Endometrial microvascular endothelial cells (primary cell): ENCODE measurements around the gene RSU1. TPM values are rescaled to one million over a fixed set of nuclear protein-coding genes. Genes with fewer than 3 reads are reported as not detected.
"Not testable (repeated sequence)": the region's sequence is repeated elsewhere in the genome, so short reads cannot be mapped to it uniquely, and the experiment has no call there.

Experiments
- in situ Hi-C: cut with HindIII; loops from 2 replicates; pipeline ENCODE4 v1.10.0; 2017; ENCODE audit warnings: low sequenced_read_pairs, low pct_unique_long_range_greater_than_20kb; ENCODE audit errors: inconsistent ontology term
- total RNA-seq: library from RNA; depleted of rRNA; stranded (reverse); fragments of >200 nt; gene quantifications from one replicate; pipeline ENCODE4 v1.2.3, GENCODE V29; 2015; ENCODE audit errors: inconsistent ontology term

RSU1 gene
- total RNA-seq, 1 donor from 2014 or later: 124 TPM

DNA sequence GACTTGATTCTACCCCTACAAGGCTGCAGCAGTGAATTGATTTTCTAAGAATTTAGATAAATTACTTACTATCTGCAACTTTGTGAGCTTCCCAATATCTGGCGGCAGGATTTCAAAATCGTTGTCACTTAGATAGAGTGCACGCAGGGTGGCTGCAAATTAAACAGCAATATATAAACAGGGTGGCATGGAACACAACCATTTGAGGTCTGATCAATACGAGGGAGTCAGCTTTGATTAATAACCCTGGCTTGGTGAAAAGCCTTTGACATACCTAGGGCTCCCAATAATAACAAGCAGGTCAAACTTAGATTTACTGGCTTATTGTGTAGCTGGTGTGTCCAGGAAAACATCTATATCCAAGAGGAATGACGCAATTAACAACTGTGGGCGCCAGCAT lies 64.4 kb downstream of the RSU1 start:
- in situ Hi-C loops: not testable (repeated sequence)

- in situ Hi-C loops: no loop called here
Observed at GRCh38 chr10:16752099-16752498, 65.1 kb downstream of the RSU1 start.

DNA sequence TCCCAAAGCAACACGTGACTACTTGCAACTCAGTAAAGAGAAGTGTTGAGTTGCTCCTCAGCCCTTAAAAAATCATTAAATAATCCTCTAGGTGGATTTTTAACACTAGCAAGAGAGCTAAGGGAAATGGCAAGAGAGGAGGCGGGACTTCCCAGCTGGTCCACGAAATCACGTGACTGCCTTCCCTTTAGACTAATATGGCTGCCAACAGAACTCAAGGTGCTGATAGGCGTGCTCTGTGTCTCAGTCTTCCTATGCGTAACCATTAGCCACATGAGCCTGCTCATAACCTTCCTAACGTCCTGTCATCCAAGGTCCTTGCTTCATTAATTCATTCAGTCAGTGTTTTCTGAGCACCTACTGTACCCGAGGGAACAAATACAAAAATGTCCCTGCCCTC lies 66.0 kb downstream of the RSU1 start:
- in situ Hi-C loops: no loop called here

GRCh38 chr10:16750461-16750860 lies 66.8 kb downstream of the RSU1 start:
- in situ Hi-C loops: no loop called here

GRCh38 chr10:16748749-16749148 lies 68.5 kb downstream of the RSU1 start:
- in situ Hi-C loops: no loop called here

DNA sequence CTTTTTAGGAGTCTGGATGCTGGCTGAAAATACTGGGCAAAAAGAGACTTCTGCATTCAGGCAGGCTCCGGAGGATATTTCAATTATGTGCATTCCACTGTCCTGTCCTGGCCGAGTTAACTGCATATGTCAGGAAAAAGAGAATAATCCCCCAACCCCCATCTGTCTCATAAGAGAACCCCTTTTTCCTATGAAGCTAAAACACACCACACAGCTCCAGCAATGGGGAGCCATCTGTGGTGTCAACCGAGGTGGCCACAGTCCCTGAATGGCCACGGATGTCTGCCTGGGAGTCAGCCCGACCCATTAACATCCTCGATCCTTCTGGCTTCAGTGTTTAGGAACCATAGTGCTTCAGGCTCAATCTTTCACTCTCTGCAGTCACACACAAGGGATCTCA lies 70.4 kb downstream of the RSU1 start:
- in situ Hi-C loops: no loop called here

GRCh38 chr10:16745061-16745460 lies 72.2 kb downstream of the RSU1 start:
- in situ Hi-C loops: no loop called here

DNA sequence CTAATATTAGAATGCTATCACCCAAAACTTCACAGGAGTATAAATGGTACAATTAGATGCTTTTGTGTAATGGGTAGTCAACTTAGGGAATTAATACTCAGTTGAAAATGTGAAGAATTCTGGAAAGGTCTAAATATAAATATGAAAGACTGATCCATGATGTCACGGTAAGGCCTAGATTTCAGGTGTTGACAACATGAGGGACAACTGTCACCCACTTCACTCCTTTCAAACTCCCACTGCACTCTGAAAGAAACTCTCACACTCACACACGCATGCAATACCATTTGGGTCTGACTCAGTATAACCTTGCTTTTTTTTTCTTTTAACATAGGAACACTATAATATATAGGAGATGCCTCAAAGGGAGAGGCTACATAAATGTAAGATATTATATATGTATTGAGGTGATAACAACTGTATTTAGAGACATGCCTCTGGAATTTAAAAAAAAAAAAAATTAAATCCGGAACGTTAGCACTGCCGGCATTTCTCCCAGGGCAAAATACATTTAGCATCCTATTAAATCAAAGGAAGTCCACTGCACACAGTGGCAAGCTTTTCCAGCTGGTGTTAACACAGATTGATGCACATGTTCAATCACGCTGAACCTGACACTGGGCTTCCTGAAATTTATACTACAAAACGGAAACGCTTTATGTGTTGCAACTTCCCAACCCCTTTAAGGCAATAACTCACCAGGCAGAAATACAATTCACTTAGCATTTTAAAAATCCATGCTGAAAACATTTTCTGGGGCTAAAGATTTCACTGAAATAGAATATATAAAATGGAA lies 74.9 kb downstream of the RSU1 start:
- in situ Hi-C loops: no loop called here

GRCh38 chr10:16741540-16741939 lies 75.7 kb downstream of the RSU1 start:
- in situ Hi-C loops: no loop called here

DNA sequence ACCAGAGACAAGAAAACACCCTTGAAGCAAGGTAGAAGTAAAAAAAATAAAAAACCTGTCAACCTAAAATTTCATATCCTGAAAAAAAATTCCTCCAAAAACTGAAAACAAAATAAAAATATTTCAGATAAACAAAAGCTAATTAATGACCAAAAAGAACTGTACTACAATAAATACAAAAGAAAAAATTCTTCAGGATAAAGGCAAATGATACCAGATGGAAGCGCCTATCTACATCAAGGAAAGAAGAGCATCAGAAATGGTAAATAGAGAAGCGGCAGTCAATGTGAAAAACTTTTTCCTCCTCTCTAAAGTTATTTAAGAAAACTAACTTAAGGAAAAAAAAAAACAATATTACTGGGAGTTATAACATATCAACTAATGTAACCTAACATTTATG lies 79.8 kb downstream of the RSU1 start:
- in situ Hi-C loops: no loop called here

- in situ Hi-C loops: no loop called here
Observed at GRCh38 chr10:16735671-16736070, 81.6 kb downstream of the RSU1 start.

GRCh38 chr10:16732376-16732775 lies 84.8 kb downstream of the RSU1 start:
- in situ Hi-C loops: no loop called here

- in situ Hi-C loops: no loop called here
Observed at GRCh38 chr10:16728266-16728665, 89.0 kb downstream of the RSU1 start.

DNA sequence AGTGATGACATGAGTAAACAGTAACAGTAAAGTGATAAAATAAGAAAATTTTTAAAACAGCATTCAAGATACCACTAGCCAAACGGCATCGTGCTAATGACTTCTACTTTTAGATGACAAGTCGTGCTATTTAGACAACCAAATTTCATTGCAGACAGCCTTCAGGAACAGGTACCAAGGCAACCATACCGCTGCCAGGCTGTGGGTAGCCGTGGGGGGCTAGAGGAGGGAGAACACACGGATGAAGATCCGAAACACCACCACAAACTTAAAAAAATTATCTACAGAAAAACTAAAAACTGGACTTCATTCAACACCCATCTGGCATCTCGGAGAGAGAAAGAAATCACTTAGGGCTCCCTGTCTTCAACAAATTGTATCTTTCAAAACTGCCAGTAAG lies 89.6 kb downstream of the RSU1 start:
- in situ Hi-C loops: no loop called here

DNA sequence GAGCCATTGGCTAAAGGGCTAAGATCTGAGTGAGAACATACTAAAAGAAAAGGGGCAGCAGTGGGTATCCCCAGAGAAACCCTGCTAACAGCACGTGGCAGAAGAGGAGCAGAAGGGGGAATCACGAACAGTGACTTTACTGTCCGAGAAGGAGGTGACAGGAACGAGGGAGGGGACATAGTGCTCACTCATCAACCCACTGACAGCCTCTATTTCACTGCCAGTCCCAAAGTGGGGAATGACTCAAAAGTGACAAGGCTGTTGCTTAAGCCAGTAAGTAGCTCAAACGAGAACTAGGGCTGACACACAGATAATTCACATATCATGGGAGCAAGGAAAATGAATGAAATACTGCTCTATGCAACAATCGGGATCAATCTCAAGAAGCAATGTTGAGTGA lies 92.7 kb downstream of the RSU1 start:
- in situ Hi-C loops: no loop called here

- in situ Hi-C loops: no loop called here
Observed at GRCh38 chr10:16720812-16721211, 96.4 kb downstream of the RSU1 start.

DNA sequence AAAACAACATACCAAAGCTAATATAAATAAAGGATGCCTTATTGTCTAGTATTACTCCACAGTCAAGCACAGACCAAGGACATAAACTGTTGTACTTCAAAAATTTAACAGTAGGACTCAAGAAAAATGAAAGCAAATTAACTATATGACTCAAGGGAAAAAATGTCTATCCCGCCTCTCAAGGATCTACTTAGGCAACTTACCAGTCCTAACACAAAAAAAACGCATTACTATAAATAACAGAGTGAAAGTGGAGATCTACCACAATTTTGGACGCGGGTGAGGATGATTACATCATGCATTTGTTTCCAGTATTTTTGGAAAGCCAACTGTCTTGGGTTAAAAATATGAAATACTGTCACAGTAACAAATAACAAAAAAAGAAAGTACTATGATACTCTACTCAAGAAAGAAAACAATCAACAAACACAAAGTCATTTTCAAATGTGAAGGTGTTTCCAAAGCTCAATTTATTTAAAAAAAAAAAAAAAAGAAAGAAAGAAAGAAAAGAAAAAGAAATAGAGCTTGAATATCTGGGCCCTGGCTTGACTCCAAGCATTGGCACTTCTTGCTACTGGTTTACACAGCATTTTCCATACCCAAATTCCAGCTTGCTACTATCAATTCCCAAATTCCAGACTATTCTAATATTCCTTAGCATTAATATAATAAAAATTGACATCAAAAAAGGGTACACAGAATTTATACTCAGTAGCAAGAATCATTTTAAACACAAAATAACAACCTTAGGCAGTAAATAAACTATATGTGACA lies 99.4 kb downstream of the RSU1 start:
- in situ Hi-C loops: no loop called here

- in situ Hi-C loops: no loop called here
Observed at GRCh38 chr10:16716051-16716450, 101.2 kb downstream of the RSU1 start.

GRCh38 chr10:16713290-16713689 lies 103.9 kb downstream of the RSU1 start:
- in situ Hi-C loops: no loop called here

DNA sequence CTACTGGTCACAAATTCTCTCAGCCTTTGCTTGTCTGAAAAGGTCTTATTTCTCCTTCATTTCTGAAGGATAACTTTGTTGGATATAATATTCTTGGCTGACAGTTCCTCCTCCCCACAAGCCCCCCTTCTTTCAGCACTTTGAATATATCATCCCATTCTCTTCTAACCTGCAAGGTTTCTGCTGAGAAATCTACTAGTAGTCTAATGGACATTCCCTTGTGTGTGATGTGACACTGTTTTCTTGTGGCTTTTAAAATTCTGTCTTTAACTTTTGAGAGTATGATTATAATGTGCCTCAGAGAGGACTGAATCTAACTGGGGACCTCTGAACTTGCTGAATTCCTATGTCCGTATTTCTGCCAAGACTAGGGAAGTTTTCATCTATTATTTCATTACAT lies 104.3 kb downstream of the RSU1 start:
- in situ Hi-C loops: no loop called here
